Nucleus accumbens (tissue), 56 donors: ENCODE measurements around the gene AFAP1L2.

Experiments used
- DNase-seq, 56 donors: peaks; one replicate each; lab custom pipeline; 2025; lab: John Stamatoyannopoulos, UW

Gene AFAP1L2

DNA sequence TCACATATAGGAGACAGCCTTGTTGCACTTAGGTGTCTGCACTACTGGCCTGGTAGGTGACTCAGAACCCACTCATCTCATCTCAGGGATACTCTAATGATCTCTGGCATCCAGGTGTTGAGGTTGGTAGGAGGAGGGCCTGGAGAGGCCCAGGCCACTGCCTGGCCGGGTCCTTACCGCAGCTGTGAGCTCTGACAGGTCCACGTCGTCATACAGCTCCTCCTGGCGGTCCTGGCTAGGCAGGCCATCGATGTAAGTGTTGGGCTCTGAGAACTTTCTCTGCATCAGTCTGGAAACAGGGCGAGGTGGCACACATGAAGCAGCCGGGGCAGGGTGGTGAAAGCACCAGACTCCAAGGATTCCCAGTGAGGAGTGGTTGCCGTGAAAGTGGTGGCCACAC, 103.1 kb downstream of the AFAP1L2 start:
- DNase-seq: no peak

DNA sequence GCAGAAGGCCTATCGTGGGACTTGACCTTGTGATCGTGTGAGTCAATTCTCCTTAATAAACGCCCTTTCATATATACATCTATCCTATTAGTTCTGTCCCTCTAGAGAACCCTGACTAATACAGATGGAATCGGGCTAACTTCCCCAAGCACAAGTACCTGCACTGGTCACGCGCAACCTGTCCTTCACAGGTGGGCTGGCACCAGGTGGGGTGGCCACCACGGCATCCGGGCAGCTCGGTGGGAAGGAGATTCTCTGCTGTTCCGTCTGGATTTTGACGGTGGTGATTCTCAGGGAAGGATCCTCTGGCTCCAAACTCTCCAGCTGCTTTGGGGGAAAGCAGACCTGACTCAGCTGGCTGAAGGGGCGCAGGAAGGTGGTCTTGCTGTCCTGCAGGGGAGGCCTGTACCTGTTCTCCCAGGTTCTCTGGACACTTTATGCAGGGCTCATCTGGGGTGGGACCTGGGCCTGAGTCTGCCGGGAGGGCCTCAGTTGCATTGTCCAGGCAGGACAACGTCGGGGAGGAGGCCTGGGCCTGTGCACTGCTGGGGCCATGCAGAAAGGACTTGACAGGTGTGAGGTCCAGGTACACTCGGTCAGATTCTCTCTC, 104.2 kb downstream of the AFAP1L2 start:
- DNase-seq: no peak

GRCh38 chr10:114297136-114297705, 107.1 kb downstream of the AFAP1L2 start:
- no peak for DNase-seq

GRCh38 chr10:114295393-114295792, 108.9 kb downstream of the AFAP1L2 start:
- DNase-seq: no peak

DNA sequence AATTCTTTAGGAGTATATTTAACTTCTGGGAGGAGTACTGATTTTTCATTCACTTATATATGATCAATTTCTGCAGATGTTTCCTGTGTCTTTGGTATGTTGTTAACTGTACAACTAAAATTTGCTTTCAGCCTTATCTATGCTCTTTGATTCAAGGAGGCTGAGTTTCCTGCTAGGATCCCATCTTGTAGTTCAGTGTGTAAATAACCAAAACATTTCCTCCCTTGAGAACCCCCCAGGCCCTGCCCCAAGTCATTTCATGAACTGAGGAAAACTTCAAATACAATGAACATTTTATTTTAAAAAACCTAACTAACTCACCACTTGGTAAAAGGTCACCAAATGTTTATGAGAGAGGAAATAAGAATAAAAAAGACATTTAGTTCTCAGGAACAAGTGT, 109.8 kb downstream of the AFAP1L2 start:
- no peak for DNase-seq

GRCh38 chr10:114293075-114293474, 111.2 kb downstream of the AFAP1L2 start:
- no peak for DNase-seq

GRCh38 chr10:114291516-114291915, 112.8 kb downstream of the AFAP1L2 start:
- DNase-seq: no peak

DNA sequence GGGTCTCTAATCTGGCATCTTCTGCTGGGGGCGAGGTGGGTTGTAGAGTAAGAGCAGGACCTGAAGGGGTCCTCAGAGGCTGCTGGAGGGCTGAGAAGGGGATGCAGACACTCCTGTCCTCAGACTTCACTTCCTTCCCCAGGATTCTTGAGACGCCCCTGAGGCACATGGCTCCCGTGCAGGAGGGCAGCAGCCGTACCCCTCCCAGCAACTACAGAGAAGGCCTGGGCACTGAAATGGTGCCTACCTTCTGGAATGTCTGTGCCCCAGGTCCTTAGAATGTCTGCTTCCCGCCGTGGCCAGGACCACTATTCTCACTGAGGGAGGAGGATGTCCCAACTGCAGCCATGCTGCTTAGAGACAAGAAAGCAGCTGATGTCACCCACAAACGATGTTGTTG, 113.2 kb downstream of the AFAP1L2 start:
- no peak for DNase-seq

DNA sequence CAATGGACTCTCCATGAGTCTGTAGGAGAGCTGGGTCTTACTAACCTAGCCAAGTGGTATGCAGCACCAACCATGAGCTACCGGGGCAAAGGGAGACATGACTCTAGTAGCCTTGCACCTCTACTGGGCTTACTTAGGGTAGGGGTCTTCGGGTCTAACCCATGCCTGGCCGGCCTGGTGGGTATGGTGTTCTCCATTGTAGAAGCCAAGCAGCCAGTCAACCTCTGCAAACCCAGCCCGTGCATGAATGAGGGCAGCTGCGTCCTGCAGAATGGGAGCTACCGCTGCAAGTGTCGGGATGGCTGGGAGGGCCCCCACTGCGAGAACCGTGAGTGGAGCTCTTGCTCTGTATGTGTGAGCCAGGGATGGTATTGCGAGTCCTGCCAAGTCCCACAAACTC, 114.3 kb downstream of the AFAP1L2 start:
- DNase-seq: no peak

DNA sequence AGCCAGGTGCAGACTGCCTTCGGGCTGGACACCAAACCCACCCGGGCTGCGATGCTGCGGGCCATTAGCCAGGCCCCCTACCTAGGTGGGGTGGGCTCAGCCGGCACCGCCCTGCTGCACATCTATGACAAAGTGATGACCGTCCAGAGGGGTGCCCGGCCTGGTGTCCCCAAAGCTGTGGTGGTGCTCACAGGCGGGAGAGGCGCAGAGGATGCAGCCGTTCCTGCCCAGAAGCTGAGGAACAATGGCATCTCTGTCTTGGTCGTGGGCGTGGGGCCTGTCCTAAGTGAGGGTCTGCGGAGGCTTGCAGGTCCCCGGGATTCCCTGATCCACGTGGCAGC, 115.2 kb downstream of the AFAP1L2 start:
- DNase-seq: no peak

DNA sequence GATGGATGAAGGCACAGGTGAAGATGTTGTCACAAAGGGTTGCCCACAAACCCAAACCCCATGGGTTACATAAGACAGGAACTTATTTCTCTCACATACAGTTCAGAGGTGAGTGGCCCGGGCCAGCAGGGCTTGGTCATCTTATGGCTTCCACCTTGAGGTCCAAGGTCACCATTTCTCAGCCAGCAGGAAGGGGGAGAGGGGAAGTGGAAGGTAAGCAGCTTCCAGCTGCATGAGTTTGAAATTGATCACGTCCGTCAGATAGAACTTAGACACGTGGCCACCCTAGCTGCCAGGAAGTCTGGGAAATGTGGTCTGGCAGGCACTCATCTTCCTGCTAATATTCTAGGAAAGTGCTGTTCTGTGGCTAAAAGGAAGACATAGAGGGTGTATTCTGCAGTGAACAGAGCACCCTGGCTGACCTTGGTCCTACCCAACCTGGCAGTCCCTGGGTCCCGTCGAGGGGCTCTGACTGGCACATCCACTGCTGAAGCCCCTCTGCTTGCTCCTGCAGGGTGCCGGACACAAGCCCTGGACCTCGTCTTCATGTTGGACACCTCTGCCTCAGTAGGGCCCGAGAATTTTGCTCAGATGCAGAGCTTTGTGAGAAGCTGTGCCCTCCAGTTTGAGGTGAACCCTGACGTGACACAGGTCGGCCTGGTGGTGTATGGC, 115.7 kb downstream of the AFAP1L2 start:
- no peak for DNase-seq

DNA sequence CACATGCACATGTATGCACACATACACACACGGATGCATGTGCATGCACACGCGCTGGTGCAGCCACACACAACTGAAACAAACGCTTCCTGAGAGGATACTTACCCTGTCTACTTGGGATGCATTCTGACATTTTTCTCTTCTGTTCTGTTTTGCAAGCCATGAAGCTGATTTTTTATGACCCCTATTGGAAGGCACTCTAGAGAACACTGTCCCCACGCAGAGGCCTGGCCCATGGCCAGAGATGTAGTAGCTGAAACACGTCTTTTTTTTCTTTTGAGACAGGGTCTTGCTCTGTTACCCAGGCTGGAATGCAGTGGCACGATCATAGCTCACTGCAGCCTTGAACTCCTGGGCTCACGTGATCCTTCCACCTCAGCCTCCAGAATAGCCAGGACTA, 117.4 kb downstream of the AFAP1L2 start:
- DNase-seq: no peak

- DNase-seq: no peak
Observed at GRCh38 chr10:114285961-114286441, 118.3 kb downstream of the AFAP1L2 start.

DNA sequence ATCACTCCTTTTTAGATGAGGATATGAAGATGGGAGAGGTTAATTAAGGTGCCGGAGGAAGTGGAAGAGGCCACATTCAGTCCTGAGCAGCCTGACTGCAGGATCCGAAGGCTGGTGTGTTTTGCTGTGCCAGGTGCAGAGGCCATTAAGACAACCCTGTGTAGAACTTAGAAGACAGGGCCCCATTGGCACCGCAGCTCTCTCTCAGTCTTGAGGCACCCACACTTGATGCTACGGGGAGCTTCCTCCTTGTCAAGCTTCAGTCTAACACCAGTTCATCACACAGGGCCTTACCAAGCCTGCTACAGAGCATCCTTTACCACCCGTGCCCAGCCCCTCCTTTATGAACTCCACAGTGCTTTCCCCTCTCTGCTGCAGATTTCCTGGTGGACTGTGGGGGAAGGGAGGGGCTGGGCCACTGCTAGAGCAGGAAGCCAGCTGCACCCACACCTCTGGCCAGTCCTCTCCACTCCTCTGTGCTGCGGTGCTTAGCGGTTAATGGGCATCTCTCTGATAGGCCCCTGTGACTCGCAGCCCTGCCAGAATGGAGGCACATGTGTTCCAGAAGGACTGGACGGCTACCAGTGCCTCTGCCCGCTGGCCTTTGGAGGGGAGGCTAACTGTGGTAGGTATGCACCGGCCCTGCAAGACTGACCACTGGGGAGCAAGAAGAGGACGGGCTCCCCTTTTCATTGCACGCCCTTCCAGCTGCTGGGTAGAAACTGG, 119.8 kb downstream of the AFAP1L2 start:
- no peak for DNase-seq

- DNase-seq: no peak
Observed at GRCh38 chr10:114283535-114284234, 120.6 kb downstream of the AFAP1L2 start.

DNA sequence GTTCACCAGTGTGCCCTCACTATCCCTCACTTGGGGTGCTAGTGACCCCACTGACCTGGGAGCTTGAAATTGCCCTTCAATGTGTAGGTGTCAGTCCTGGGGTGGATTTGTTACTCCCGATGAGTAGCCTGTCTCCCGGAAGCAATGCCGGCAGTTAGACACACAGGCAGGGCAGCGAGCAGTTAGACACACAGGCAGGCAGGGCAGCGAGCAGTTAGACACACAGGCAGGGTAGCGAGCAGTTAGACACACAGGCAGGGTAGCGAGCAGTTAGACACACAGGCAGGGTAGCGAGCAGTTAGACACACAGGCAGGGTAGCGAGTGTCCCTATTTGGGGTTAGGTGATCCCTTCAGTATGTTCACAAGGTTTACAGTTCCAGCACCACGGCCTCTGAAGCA, 121.2 kb downstream of the AFAP1L2 start:
- no peak for DNase-seq

GRCh38 chr10:114282526-114282925, 121.8 kb downstream of the AFAP1L2 start:
- DNase-seq: no peak

DNA sequence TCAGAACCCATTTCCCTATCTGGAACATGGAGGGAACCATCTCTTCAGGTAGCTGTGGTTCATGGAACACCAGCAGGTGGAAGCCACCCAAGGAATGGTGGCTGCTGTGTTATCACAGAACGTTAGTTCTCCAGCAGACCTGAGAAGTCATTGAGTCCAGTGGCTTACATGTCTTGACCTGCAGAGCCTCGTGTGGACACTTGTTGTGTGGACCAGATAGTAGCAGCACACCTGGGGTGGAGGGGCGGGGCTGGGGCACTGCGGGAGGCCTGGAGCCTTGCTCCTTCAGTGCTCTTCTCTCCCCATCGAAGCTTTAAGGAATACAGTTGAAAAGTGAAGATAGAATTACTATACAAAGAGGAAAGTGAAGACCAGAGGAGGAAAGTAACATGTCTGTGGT, 122.8 kb downstream of the AFAP1L2 start:
- DNase-seq: no peak

GRCh38 chr10:114281006-114281405, 123.3 kb downstream of the AFAP1L2 start:
- no peak for DNase-seq

DNA sequence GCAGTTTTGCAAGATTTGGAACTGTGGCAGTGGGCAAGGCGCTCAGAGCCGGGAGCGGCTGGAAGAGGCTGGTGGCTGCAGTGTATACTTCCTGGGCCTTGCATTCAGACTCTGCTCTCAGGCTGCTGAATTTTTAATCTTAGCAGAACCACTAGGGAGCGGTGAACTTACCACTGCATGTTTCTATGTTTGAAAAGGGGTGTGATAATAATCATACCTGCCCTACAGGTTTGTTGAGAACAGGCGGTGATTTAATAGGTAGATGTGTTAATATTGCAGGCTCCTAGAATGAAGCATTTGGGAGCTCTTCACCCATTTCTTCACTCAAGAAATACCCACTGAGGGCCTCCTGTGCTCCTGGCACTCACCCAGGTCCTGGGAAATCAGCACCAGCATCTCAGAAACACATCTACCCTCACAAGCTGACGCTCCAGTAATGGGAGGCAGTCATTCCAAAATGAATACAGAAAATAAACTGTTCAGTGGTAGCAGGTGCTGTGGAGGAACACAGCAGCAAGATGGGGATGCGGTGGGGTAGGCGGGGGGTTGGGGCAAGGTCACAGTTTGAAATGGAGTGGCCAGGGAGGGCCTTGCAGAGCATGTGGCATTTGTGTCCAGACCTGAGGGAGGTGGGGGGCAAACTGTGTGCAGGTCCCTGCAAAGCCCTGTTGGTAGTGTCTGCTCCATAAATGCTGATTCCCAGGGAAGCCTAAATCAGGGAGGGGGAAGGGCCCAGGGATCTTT, 124.2 kb downstream of the AFAP1L2 start:
- DNase-seq: no peak
